ENCODE measurements around the gene TMPRSS7.

Gene TMPRSS7

DNA sequence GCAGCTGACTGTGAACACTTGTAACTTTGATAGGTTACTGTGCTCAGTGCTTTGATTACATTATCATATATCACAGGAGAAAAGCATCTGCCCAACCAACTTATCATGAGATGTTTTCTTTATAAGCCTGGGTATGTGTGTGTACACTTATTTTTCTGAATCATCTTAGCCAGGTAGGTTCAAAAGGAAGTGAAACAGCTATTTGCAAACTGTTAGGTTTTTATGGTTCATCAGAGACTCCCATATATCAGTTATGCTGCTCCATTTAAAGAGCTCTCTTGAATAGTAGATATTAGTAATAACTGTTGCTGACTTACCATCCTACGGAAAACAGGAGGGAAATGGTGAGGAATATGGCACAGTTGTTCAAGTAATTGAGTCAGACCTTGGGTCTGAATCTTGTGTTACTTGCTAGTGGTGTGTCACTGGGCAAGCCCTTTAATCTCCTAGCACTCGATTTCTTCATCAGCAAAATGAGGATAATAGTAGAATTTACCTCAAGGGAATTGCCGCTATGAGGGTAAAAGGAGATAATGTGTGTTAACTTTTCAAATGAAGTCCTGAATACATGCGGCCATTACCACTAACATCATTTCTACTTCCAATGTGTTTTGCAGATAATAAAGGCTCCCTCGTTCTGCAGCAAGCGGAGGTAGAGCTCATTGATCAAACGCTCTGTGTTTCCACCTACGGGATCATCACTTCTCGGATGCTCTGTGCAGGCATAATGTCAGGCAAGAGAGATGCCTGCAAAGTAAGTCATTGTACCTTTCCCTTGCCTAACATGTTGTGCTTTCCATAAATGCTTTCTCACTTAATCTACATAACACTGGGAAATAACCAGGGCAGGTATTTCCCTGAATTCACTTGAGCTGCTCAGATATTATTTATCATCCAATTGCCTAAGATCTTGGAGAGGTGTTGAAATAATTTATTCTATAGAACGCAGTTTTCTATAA, 43.9 kb downstream of the TMPRSS7 start:
- no peak overlapping the region for H3K9ac ChIP-seq (ENCODE audit: low read length)
- H3K4me3 ChIP-seq (ENCODE audit: low read length): no peak overlapping the region
- no peaks in the 10 kb centered on the region for H3K36me3 ChIP-seq (ENCODE audit: control insufficient read depth, insufficient read depth, low read length)
- no peaks in the 10 kb centered on the region for H3K9me3 ChIP-seq (ENCODE audit: control insufficient read depth, low read length)
- no peaks in the 10 kb centered on the region for H3K27me3 ChIP-seq (ENCODE audit: control insufficient read depth, insufficient read depth, low read length)
- peaks cover 15% of the 10 kb centered on the region for H3K4me1 ChIP-seq (ENCODE audit: control insufficient read depth, insufficient read depth, low read length)

DNA sequence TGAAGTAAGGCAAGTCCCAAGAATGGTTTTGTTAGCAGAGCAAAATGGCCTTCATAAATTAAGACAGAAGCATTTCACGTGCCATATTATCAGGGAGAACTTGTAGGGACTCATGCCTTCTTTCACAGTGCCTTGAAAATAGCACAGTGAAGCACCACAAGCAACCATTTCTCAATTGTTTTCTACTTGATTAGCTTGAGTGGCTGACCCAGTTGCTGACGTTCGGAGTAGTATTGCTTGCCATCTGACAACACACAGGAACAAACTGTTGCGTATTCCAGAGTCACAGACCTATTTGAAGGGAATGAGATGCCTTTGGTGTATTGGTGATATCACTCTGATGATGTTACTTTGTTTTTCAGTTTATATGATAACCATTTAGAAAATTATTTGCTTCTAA, 48.7 kb downstream of the TMPRSS7 start:
- H3K9ac ChIP-seq (ENCODE audit: low read length): no peak overlapping the region
- H3K4me3 ChIP-seq (ENCODE audit: low read length): no peak overlapping the region
- H3K27me3 ChIP-seq (ENCODE audit: control insufficient read depth, insufficient read depth, low read length): no peaks in the 10 kb centered on the region
- H3K36me3 ChIP-seq (ENCODE audit: control insufficient read depth, insufficient read depth, low read length): no peaks in the 10 kb centered on the region
- H3K9me3 ChIP-seq (ENCODE audit: control insufficient read depth, low read length): no peaks in the 10 kb centered on the region
- H3K4me1 ChIP-seq (ENCODE audit: control insufficient read depth, insufficient read depth, low read length): peaks cover 16% of the 10 kb centered on the region

DNA sequence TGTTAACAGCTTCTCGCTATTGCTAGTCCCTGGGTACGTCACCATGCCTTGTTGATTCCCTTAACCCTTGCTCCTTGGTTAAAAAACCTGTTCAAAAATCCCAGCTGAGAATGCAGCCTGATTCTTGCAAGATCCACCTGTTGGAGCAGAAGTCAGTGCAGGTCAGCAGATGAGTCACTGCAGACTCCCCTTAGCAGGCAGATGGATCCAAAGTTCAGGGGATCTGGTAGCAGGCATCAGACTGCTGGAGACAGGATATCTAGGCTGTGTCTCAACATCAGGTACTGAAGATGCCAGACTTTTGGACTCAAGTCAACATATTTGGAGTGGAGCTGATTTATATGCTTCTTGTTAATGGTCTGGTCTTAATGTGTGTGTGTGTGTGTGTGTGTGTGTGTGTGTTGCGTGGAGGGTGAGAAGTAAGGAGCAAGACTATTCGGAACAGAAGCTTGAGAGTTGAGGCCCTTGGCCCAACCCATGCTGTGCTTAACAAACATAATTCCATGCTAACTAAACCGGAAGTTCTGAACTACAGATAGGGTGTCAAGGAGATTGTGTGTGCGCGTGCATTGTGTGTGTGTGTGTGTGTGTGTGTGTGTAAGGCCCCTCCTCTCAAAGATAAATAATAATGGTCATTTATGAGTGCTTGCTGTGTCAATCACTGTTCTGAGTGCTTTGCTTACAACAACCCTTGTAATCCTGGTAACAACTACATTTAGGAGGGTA, 50.6 kb downstream of the TMPRSS7 start:
- Histone ChIP-seq H3K27me3 (ENCODE audit: control insufficient read depth, insufficient read depth, low read length) (no peaks in the 10 kb centered on the region), H3K36me3 (ENCODE audit: control insufficient read depth, insufficient read depth, low read length) (no peaks in the 10 kb centered on the region), H3K9ac (ENCODE audit: low read length) (peak overlapping the region; percentile 93), H3K4me3 (ENCODE audit: low read length) (peak overlapping the region; percentile 21), H3K9me3 (ENCODE audit: control insufficient read depth, low read length) (no peaks in the 10 kb centered on the region), H3K4me1 (ENCODE audit: control insufficient read depth, insufficient read depth, low read length) (peaks cover 23% of the 10 kb centered on the region)

DNA sequence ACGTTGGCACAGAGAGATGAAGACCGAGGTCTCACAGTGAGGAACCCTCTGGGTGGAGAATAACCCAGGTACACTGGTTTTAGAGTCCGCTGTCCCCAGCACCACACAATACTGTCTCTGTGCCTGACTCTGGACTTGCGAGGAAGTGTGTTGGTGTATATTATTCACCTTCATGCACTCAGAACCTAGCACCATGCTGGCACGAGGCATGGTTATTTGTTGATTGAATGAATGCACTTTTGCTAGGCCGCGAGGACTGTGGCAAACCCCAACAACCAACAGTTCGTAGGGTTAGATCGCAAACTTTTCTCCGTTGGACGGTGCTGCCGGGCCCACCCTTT, 51.2 kb downstream of the TMPRSS7 start:
- Histone ChIP-seq H3K9me3 (ENCODE audit: control insufficient read depth, low read length) (no peaks in the 10 kb centered on the region), H3K9ac (ENCODE audit: low read length) (peak overlapping the region; percentile 93), H3K4me1 (ENCODE audit: control insufficient read depth, insufficient read depth, low read length) (peaks cover 29% of the 10 kb centered on the region), H3K27me3 (ENCODE audit: control insufficient read depth, insufficient read depth, low read length) (no peaks in the 10 kb centered on the region), H3K36me3 (ENCODE audit: control insufficient read depth, insufficient read depth, low read length) (no peaks in the 10 kb centered on the region), H3K4me3 (ENCODE audit: low read length) (peak overlapping the region; percentile 21)

DNA sequence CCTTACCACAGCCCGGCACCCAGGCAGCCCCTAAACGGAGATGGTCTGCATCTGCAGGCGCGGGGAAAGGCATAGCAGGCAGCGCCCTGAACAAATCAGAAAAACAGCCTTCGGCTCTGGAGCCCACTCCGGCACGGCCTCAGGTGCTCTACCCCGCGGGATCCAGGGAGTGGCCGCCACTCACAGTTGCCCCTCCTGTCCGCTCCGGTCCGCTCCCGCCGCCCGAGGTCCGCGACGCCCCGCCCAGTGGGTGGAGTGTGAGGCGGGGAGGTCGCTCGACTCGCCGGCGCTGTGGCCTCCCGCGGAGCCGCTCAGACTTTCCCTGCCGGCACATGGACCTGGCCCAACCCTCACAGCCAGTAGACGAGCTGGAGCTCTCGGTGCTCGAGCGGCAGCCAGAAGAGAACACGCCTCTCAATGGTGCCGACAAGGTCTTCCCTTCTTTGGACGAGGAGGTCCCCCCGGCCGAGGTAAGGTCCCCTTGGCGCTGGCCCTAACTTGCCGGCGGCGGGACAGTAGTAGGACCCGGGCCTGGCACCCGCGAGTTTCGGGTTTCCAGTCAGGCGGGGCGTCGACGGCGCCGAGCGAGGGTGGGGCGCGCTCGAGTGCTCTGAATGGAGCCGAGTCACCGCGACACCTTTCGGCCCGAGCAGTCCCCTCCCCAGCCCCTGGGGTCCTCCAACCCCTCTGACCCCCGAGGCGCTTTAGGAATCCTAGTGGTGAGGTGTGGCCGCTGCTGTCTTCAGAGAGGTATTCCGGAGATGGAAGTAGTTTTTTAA, 51.7 kb downstream of the TMPRSS7 start, which contains the start of gene C3orf52:
C3orf52 (plus strand) TSS at position 314 of the 779 bp plus-strand sequence; CDS start at position 333, 19 bp downstream.
- Histone ChIP-seq H3K9ac (ENCODE audit: low read length) (peak within 1 kb of the TSS; percentile 93), H3K4me1 (ENCODE audit: control insufficient read depth, insufficient read depth, low read length) (peaks cover 34% of the 10 kb centered on the region), H3K36me3 (ENCODE audit: control insufficient read depth, insufficient read depth, low read length) (no peaks in the 10 kb centered on the region), H3K9me3 (ENCODE audit: control insufficient read depth, low read length) (no peaks in the 10 kb centered on the region), H3K27me3 (ENCODE audit: control insufficient read depth, insufficient read depth, low read length) (no peaks in the 10 kb centered on the region), H3K4me3 (ENCODE audit: low read length) (peak within 1 kb of the TSS; percentile 68)

DNA sequence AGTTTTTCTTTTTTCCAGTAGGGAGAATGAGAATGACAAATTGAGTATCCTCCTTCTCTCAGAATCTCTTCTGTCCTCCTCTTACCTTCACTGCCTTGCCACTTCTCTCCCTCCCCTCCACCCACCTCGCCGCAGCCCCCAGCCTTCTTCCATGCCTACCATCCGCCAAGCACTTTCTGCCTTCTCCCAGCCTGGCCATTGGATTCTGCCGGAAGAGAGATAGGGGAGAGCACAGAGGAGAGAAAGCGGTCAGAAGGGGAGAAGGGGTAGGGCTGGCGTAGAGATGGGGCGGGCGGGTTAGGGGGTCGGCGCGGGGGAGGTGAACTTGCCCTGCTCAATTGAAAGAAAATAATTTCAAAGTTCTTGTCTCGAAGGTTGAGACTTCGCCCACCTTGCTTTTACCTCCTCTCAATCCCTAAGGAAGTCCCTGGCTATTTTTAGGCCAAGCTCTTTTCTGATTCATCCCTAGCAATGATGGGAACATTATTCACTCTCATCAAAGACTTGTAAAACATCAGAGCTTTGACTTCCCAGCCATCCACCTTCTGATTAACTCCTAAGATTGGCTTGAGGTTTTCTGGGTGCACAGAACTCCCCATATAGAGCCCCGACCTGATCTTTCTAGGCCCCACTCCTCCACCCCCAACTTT, 52.5 kb downstream of the TMPRSS7 start:
- peak overlapping the region; percentile 68 for H3K4me3 ChIP-seq (ENCODE audit: low read length)
- H3K27me3 ChIP-seq (ENCODE audit: control insufficient read depth, insufficient read depth, low read length): no peaks in the 10 kb centered on the region
- H3K36me3 ChIP-seq (ENCODE audit: control insufficient read depth, insufficient read depth, low read length): no peaks in the 10 kb centered on the region
- peaks cover 39% of the 10 kb centered on the region for H3K4me1 ChIP-seq (ENCODE audit: control insufficient read depth, insufficient read depth, low read length)
- H3K9me3 ChIP-seq (ENCODE audit: control insufficient read depth, low read length): no peaks in the 10 kb centered on the region
- peak overlapping the region; percentile 93 for H3K9ac ChIP-seq (ENCODE audit: low read length)

DNA sequence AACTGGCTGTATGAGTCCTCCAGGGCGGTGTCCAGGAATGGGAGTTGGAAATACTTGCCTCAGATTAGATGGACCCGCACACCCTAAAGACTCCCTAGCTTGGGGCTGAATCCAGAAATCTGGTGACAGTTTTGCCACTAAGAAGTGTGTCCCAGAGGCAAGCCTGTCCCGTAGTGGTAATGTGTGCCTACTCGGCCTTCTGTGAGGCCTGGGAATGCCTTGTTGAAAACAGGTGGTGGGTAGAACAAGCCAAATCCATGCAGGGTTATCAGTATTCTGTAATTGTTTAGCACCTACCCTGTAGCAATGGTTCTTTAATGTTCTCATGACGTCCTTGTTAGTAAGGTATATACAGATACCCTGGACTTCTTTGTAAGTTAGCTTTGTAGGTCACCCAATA, 53.2 kb downstream of the TMPRSS7 start:
- Histone ChIP-seq H3K27me3 (ENCODE audit: control insufficient read depth, insufficient read depth, low read length) (no peaks in the 10 kb centered on the region), H3K9me3 (ENCODE audit: control insufficient read depth, low read length) (no peaks in the 10 kb centered on the region), H3K36me3 (ENCODE audit: control insufficient read depth, insufficient read depth, low read length) (no peaks in the 10 kb centered on the region), H3K4me1 (ENCODE audit: control insufficient read depth, insufficient read depth, low read length) (peaks cover 47% of the 10 kb centered on the region), H3K4me3 (ENCODE audit: low read length) (no peak overlapping the region), H3K9ac (ENCODE audit: low read length) (peak overlapping the region; percentile 93)

DNA sequence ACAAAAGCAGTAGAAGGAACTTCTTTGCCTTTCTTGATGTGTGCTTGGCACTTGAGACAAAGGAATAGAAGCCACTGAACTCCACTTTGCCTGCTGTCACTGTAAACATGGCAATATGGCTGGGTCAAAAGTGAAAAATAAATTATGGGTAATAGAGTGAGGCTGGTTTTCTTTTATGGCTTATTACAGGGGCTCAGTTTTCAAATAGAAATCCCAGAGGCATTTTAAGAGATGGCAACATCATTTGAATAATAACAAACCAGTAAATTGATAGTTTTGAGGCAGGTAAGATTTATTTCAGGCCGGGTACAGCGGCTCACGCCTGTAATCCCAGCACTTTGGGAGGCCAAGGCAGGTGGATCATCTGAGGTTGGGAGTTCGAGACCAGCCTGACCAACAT, 54.4 kb downstream of the TMPRSS7 start:
- Histone ChIP-seq H3K4me1 (ENCODE audit: control insufficient read depth, insufficient read depth, low read length) (peaks cover 53% of the 10 kb centered on the region), H3K27me3 (ENCODE audit: control insufficient read depth, insufficient read depth, low read length) (no peaks in the 10 kb centered on the region), H3K36me3 (ENCODE audit: control insufficient read depth, insufficient read depth, low read length) (no peaks in the 10 kb centered on the region)

DNA sequence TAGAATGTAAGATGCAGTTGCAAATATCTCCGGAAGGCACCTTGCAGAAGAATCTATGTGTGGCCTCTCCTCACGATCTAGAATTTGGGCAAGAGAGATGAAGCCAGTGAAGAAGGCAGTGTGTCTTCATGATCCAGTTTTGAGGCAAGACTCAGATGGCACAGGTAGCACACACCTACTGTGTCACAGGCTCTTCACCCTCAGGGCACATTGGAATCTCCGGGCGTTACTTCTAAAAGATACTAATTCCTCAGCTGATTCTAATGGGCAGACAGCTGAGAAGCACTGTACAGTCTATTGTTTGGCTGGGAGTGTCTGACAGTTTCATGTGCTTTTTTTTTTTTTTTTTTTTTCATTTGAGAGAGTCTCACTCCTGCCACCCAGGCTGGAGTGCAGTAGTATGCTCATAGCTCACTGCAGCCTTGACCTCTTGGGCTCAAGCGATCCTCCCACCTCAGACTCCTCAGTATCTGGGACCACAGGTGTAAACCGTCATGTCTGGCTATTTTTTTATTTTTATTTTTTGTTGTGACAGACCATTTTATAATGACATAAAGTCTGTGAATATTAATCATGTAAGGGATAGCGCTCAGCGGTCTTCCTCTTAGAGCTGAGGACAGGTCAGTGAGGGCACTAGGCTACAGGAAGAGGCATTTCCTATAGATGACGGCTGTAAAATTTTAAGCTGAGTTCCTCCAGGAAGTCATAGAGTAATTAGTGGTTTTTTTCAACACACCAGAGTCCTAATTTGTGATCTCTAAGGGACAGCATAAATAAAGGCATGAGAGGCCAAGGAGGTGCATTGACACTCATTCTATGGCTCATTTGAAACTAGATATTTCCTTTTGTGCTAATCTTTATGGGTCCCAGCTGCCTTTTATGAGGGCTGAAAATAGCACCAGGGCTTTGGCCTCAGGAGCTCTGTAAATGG, 55.7 kb downstream of the TMPRSS7 start:
- Histone ChIP-seq H3K4me1 (ENCODE audit: control insufficient read depth, insufficient read depth, low read length) (peaks cover 47% of the 10 kb centered on the region), H3K9me3 (ENCODE audit: control insufficient read depth, low read length) (no peaks in the 10 kb centered on the region), H3K27me3 (ENCODE audit: control insufficient read depth, insufficient read depth, low read length) (no peaks in the 10 kb centered on the region), H3K4me3 (ENCODE audit: low read length) (peak overlapping the region; percentile 1), H3K36me3 (ENCODE audit: control insufficient read depth, insufficient read depth, low read length) (no peaks in the 10 kb centered on the region), H3K9ac (ENCODE audit: low read length) (peak overlapping the region; percentile 50)

More for the DNA sequence above, 54.4 kb downstream of the TMPRSS7 start:
- Histone ChIP-seq H3K9ac (ENCODE audit: low read length) (no peak overlapping the region), H3K4me3 (ENCODE audit: low read length) (no peak overlapping the region), H3K9me3 (ENCODE audit: control insufficient read depth, low read length) (no peaks in the 10 kb centered on the region)

DNA sequence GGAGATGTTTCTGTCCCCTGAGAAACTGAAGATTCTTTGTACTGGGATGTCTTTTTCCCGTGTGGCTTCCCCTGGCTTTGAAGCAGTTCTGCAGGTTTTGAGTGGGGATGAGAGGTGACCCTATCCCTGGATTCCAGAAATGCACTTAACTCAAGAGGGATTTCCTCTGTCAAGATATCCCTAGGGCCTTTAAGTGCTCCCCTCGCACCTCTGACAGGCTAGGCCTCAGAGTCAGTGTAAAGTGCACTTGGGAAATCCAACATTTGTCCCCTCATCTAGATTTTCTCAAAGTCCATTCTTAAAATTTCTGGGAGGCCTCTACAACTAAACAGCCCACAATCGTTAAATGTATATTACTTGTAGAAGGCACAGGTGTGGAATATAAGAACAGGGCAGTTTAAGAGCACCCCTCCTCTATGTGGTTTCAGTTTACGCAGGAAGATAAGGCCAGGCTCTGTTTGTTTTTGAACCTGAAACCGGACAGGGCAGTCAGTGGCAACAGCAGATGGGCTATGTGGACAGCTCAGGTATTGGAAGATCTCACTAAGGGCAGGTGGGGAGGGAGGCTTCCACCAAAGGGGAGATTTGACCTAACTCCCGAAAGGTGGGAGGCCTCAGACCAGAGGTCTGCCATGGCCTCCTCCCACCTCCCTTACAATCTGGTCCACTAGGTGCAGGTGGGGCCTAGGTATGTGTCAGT, 56.5 kb downstream of the TMPRSS7 start:
- no peaks in the 10 kb centered on the region for H3K36me3 ChIP-seq (ENCODE audit: control insufficient read depth, insufficient read depth, low read length)
- no peaks in the 10 kb centered on the region for H3K27me3 ChIP-seq (ENCODE audit: control insufficient read depth, insufficient read depth, low read length)
- peaks cover 43% of the 10 kb centered on the region for H3K4me1 ChIP-seq (ENCODE audit: control insufficient read depth, insufficient read depth, low read length)
- no peaks in the 10 kb centered on the region for H3K9me3 ChIP-seq (ENCODE audit: control insufficient read depth, low read length)
- H3K9ac ChIP-seq (ENCODE audit: low read length): peak overlapping the region; percentile 50
- peak overlapping the region; percentile 1 for H3K4me3 ChIP-seq (ENCODE audit: low read length)
